Adrenal gland (tissue), 12 donors: ENCODE data around the gene DCN. TPM values are rescaled to one million over a fixed set of nuclear protein-coding genes. Genes with fewer than 3 reads are reported as not detected.

Source experiments
- DNase-seq, 7 donors: peaks; one replicate each; pipeline ENCODE4 v3.0.0-alpha.2; 2019 to 2020
- H3K27ac ChIP-seq, 5 donors: fragments of 200-600 bp; sonication (generic) in 4 of 5; 1 replicate in 3 of 5; 2 replicates in 2 of 5; pipeline versions ENCODE4 v1.5.1 to v1.8.0; 2016 to 2020; ENCODE audit warnings: mild to moderate bottlenecking in 1 of 5
- H3K27me3 ChIP-seq: fragments of 200-600 bp; 2 replicates; pipeline ENCODE4 v1.8.0; 2021
- H3K36me3 ChIP-seq, 2 donors: fragments of 200-600 bp; replicated peaks in 1 of 2; 1 replicate in 1 of 2; 2 replicates in 1 of 2; pipeline versions ENCODE4 v1.5.1 to v1.8.0; 2018 to 2022
- H3K4me1 ChIP-seq, 2 donors: fragments of 200-600 bp; replicated peaks in 1 of 2; 1 replicate in 1 of 2; 2 replicates in 1 of 2; pipeline versions ENCODE4 v1.5.1 to v1.8.0; 2018 to 2021
- H3K4me3 ChIP-seq, 4 donors: fragments of 200-600 bp; sonication (generic) in 3 of 4; one replicate each; pipeline ENCODE4 v1.5.1; 2016 to 2018
- H3K9me3 ChIP-seq, 3 donors: fragments of 200-600 bp; sonication (generic) in 1 of 3; replicated peaks in 1 of 3; 1 replicate in 2 of 3; 2 replicates in 1 of 3; pipeline versions ENCODE4 v1.5.1 to v1.8.0; 2016 to 2021
- CTCF ChIP-seq, 6 experiments: fragments of 450-650 bp in 4 of 6; fragments of 200-600 bp in 2 of 6; sonication (generic) in 1 of 6; IDR thresholded peaks; 1 replicate in 5 of 6; 2 replicates in 1 of 6; pipeline versions ENCODE4 v1.5.1 to v1.8.0; 2016 to 2021; ENCODE audit warnings: antibody characterized with exemption in 6 of 6, mild to moderate bottlenecking in 2 of 6, moderate library complexity in 1 of 6
- POLR2A ChIP-seq, 2 donors: fragments of 450-650 bp; IDR thresholded peaks; one replicate each; pipeline ENCODE4 v1.6.1; 2017; ENCODE audit warnings: antibody characterized with exemption in 2 of 2, mild to moderate bottlenecking in 2 of 2, moderate library complexity in 1 of 2
- WGBS, 4 donors: extraction: QIAGEN DNeasy Blood & Tissue Kit in 2 of 4; methylation state at CpG; one replicate each; pipeline versions ENCODE4 v1.1.5 to v1.1.7; 2013 to 2017; 5-methylcytosine and 5-hydroxymethylcytosine counted together
- intact Hi-C, 2 donors: fragments of 100-400 bp; cut with DNase I; formaldehyde crosslinking; loops; one replicate each; pipeline versions ENCODE4 v1.14.1 to v1.15.0; 2022 to 2023
- polyA plus RNA-seq, 3 donors: library from polyadenylated mRNA; stranded (reverse); fragments of 200-250 nt in 2 of 3; fragments of 350-450 nt in 1 of 3; fragmentation: Illumina TruSeq in 1 of 3; extraction: RNeasy Lipid Tissue Mini Kit (QIAGEN cat#74804) in 1 of 3; gene quantifications; one replicate each; pipeline ENCODE4 v1.2.3, GENCODE V29; 2013 to 2014
- total RNA-seq, 9 donors: library from RNA; depleted of rRNA in 4 of 9; stranded (reverse); fragments of >200 nt in 4 of 9; fragments of 120-200 nt in 1 of 9; fragmentation: NEBNext Ultra II Directional in 1 of 9; extraction: Animal tissue kit (Norgen Biotek cat#: 25700) in 1 of 9; gene quantifications; one replicate each; pipeline versions ENCODE4 v1.1.0 to v1.2.4, GENCODE V29; 2013 to 2023
- donor health status: healthy with polysubstance abuse.
- donor health status: Bipolar disorder and iron deficiency.
- donor health status: DM: yes; HTN: yes; CAD: no.
- donor health status: DM: no; HTN: no; CAD: no.
- donor health status: DM: no; HTN: no; CAD: no.
- donor health status: DM: yes; HTN: yes; CAD: no.

DCN gene
- total and polyA plus RNA-seq, 12 donors, result 234 to 2,358 (median 970) TPM

DNA sequence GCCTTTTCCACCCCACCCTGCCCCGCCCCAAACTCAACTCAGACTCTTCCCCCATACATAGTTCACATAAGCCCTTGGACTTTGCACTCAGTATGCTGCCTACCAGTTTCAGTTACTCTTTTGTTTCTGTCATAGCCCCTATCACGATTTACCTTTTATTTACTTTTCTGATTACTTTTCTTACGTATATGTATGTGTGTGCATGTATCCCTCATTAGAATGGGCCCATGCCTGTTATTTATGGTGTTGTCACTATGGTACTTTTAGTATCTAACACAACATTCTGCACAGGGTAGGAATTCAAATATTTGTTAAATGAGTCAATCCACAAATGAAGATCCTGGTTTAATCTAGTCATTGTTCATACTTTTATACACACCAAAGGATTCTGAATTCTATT is 54.9 kb downstream of the DCN start:
- Histone ChIP-seq H3K27me3 (no peaks in the 10 kb centered on the region), H3K4me1 (no peaks in the 10 kb centered on the region), H3K9me3 (no peaks in the 10 kb centered on the region), H3K4me3 (no peak overlapping the region), H3K36me3 (no peaks in the 10 kb centered on the region), H3K27ac (no peak overlapping the region)
- WGBS, 4 donors, result 84 to 87% (median 85%) methylated on average over 3 of the region's 3 CpGs
- no peak for DNase-seq
- intact Hi-C loops, result no loop called here
- TF ChIP-seq CTCF (IDR thresholded peaks at IDR 0.05), result no peak
- TF ChIP-seq POLR2A (IDR thresholded peaks at IDR 0.05), result no peak

DNA sequence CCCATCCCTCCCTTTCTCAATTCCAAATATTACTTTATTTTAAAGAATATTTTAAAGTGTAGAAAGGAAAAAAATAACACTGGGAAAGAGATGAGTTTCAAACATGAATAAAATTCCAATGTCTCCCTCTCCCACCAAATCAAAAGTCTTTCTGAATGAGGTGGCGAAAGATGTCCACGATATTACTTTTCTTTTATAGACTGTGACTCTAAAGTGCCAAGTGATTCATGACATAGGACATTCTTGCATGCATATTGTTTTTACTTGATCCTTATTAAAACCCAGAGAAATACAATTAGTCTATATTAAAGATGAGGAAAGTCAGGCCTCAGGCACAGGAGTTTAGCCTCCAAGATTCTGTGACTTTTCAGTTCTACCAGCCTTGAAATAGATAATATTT is 55.3 kb downstream of the DCN start:
- H3K27ac ChIP-seq, result no peak overlapping the region
- H3K9me3 ChIP-seq, result no peaks in the 10 kb centered on the region
- H3K4me3 ChIP-seq, result no peak overlapping the region
- no peak for DNase-seq
- H3K27me3 ChIP-seq, result no peaks in the 10 kb centered on the region
- no peak for TF ChIP-seq POLR2A (IDR thresholded peaks at IDR 0.05)
- TF ChIP-seq CTCF (IDR thresholded peaks at IDR 0.05), result no peak
- WGBS, 4 donors, result 90 to 96% (median 95%) methylated on average over 2 of the region's 2 CpGs
- intact Hi-C loops, result no loop called here
- H3K36me3 ChIP-seq, result no peaks in the 10 kb centered on the region
- no peaks in the 10 kb centered on the region for H3K4me1 ChIP-seq

- Histone ChIP-seq H3K9me3 (no peaks in the 10 kb centered on the region), H3K27ac (no peak overlapping the region), H3K4me3 (no peak overlapping the region), H3K27me3 (no peaks in the 10 kb centered on the region), H3K4me1 (no peaks in the 10 kb centered on the region), H3K36me3 (no peaks in the 10 kb centered on the region)
- WGBS, 4 donors, result 71 to 86% (median 80%) methylated on average over 1 of the region's 1 CpG
- intact Hi-C loops, result no loop called here
- DNase-seq, result no peak
- TF ChIP-seq POLR2A (IDR thresholded peaks at IDR 0.05) (no peak), CTCF (IDR thresholded peaks at IDR 0.05) (no peak)
Observed at GRCh38 chr12:91126516-91126915, 56.1 kb downstream of the DCN start.

GRCh38 chr12:91123236-91123916 is 59.2 kb downstream of the DCN start:
- intact Hi-C loops, result no loop called here
- no peak overlapping the region for H3K27ac ChIP-seq
- no peak for DNase-seq
- H3K4me1 ChIP-seq, result no peaks in the 10 kb centered on the region
- no peaks in the 10 kb centered on the region for H3K9me3 ChIP-seq
- TF ChIP-seq POLR2A (IDR thresholded peaks at IDR 0.05) (no peak), CTCF (IDR thresholded peaks at IDR 0.05) (no peak)
- H3K27me3 ChIP-seq, result no peaks in the 10 kb centered on the region
- no peaks in the 10 kb centered on the region for H3K36me3 ChIP-seq
- 86 to 90% (median 88%) methylated on average over 5 of the region's 5 CpGs for WGBS, 4 donors
- no peak overlapping the region for H3K4me3 ChIP-seq
